Measurements from ENCODE around the gene CAPN3. TPM values are rescaled to one million over a fixed set of nuclear protein-coding genes. Genes with fewer than 3 reads are reported as not detected.

Gene CAPN3
- polyA plus RNA-seq, 1 donor from 2014 or later, result 1.5 TPM

- Histone ChIP-seq H3K9me3 (ENCODE audit: low read length) (no peaks in the 10 kb centered on the region), H3K9ac (ENCODE audit: low read length) (no peak overlapping the region), H3K9me2 (ENCODE audit: insufficient read depth, low read length) (no peaks in the 10 kb centered on the region), H3K27ac (ENCODE audit: low read length) (no peak overlapping the region), H3F3A (ENCODE audit: insufficient read depth, low read length, poor library complexity, severe bottlenecking) (no peaks in the 10 kb centered on the region), H2AFZ (ENCODE audit: low read depth, low read length) (no peak overlapping the region), H3K4me3 (ENCODE audit: low read length) (no peak overlapping the region), H3K36me3 (ENCODE audit: insufficient read depth, low read length) (no peaks in the 10 kb centered on the region), H3K27me3 (ENCODE audit: insufficient read depth, low read depth, low read length) (no peaks in the 10 kb centered on the region), H4K20me1 (ENCODE audit: insufficient read depth) (no peaks in the 10 kb centered on the region), H3K79me2 (replicated peaks; ENCODE audit: insufficient read depth, low read length) (no peaks in the 10 kb centered on the region), H3K4me2 (ENCODE audit: low read length) (no peak overlapping the region)
- TF ChIP-seq SMC3 (conservative IDR thresholded peaks at IDR 0.05; ENCODE audit: poor library complexity), result no peak
- no peak for TF ChIP-seq MXI1 (conservative IDR thresholded peaks at IDR 0.05; ENCODE audit: poor library complexity, severe bottlenecking)
- no peak for TF ChIP-seq TAF1 (IDR thresholded peaks at IDR 0.05; ENCODE audit: low read depth)
- no peak for TF ChIP-seq REST (IDR thresholded peaks at IDR 0.05; ENCODE audit: borderline replicate concordance)
- TF ChIP-seq EZH2 (IDR thresholded peaks at IDR 0.05; ENCODE audit: borderline replicate concordance, insufficient read depth, low read length, poor library complexity, severe bottlenecking), result no peak
- TF ChIP-seq RAD21 (conservative IDR thresholded peaks at IDR 0.05), result no peak
- TF ChIP-seq POLR2AphosphoS5 (IDR thresholded peaks at IDR 0.05), result no peak
- TF ChIP-seq CTCF (IDR thresholded peaks at IDR 0.05; ENCODE audit: poor library complexity, severe bottlenecking), result no peak
- no peak for TF ChIP-seq EP300 (conservative IDR thresholded peaks at IDR 0.05; ENCODE audit: poor library complexity, severe bottlenecking)
Measured at GRCh38 chr15:42456971-42457370, 97.7 kb downstream of the CAPN3 start.

GRCh38 chr15:42457445-42458442 is 98.4 kb downstream of the CAPN3 start:
- Histone ChIP-seq H3K9me3 (ENCODE audit: low read length) (no peaks in the 10 kb centered on the region), H3K9ac (ENCODE audit: low read length) (no peak overlapping the region), H3K79me2 (replicated peaks; ENCODE audit: insufficient read depth, low read length) (no peaks in the 10 kb centered on the region), H3K36me3 (ENCODE audit: insufficient read depth, low read length) (no peaks in the 10 kb centered on the region), H3K4me2 (ENCODE audit: low read length) (no peak overlapping the region), H3K27ac (ENCODE audit: low read length) (no peak overlapping the region), H3F3A (ENCODE audit: insufficient read depth, low read length, poor library complexity, severe bottlenecking) (no peaks in the 10 kb centered on the region), H2AFZ (ENCODE audit: low read depth, low read length) (no peak overlapping the region), H3K4me3 (ENCODE audit: low read length) (no peak overlapping the region), H3K27me3 (ENCODE audit: insufficient read depth, low read depth, low read length) (no peaks in the 10 kb centered on the region), H3K9me2 (ENCODE audit: insufficient read depth, low read length) (no peaks in the 10 kb centered on the region), H4K20me1 (ENCODE audit: insufficient read depth) (no peaks in the 10 kb centered on the region)
- no peak for TF ChIP-seq TAF1 (IDR thresholded peaks at IDR 0.05; ENCODE audit: low read depth)
